WI38 (cell line): ENCODE data around the gene VSTM4.

ENCODE experiments used
- H3K4me3 ChIP-seq: 2 replicates; pipeline ENCODE4 v1.5.1; 2011; ENCODE audit warnings: low read depth, mild to moderate bottlenecking, control low read depth, low read length
- CTCF ChIP-seq: IDR thresholded peaks from 2 replicates; pipeline ENCODE4 v1.5.1; 2012; ENCODE audit warnings: low read depth, mild to moderate bottlenecking, control low read depth, low read length

The VSTM4 gene

GRCh38 chr10:49034925-49035324, 80.4 kb downstream of the VSTM4 start:
- H3K4me3 ChIP-seq = no peak overlapping the region
- TF ChIP-seq CTCF = no peak

GRCh38 chr10:49033939-49034338, 81.4 kb downstream of the VSTM4 start:
- TF ChIP-seq CTCF = no peak
- H3K4me3 ChIP-seq = no peak overlapping the region

- no peak overlapping the region for H3K4me3 ChIP-seq
- no peak for TF ChIP-seq CTCF
These were observed 85.7 kb downstream of the VSTM4 start for GRCh38 chr10:49029666-49030065.

GRCh38 chr10:49028639-49029038, 86.7 kb downstream of the VSTM4 start:
- no peak for TF ChIP-seq CTCF
- H3K4me3 ChIP-seq = no peak overlapping the region

- no peak for TF ChIP-seq CTCF
- H3K4me3 ChIP-seq = no peak overlapping the region
These were observed 89.9 kb downstream of the VSTM4 start for GRCh38 chr10:49025347-49025983.

GRCh38 chr10:49024484-49024883, 90.8 kb downstream of the VSTM4 start:
- H3K4me3 ChIP-seq = no peak overlapping the region
- TF ChIP-seq CTCF = no peak

- TF ChIP-seq CTCF = no peak
- no peak overlapping the region for H3K4me3 ChIP-seq
These were observed 91.6 kb downstream of the VSTM4 start for GRCh38 chr10:49023752-49024151.
